Amygdala (tissue), 56 donors: ENCODE data around the gene HACE1.
"Not testable (repeated sequence)": the region's sequence is repeated elsewhere in the genome, so short reads cannot be mapped to it uniquely, and the experiment has no call there.

Experiments used
- DNase-seq, 56 donors: peaks; one replicate each; lab custom pipeline; 2025; lab: John Stamatoyannopoulos, UW

The HACE1 gene

GRCh38 chr6:104754788-104755409 lies 104.8 kb downstream of the HACE1 start:
- no peak for DNase-seq

- DNase-seq: no peak
These were observed 106.5 kb downstream of the HACE1 start for GRCh38 chr6:104753251-104753650.

GRCh38 chr6:104750449-104750848 lies 109.3 kb downstream of the HACE1 start:
- no peak for DNase-seq

GRCh38 chr6:104739124-104739523 lies 120.6 kb downstream of the HACE1 start:
- not testable (repeated sequence) for DNase-seq

- DNase-seq: not testable (repeated sequence)
These were observed 122.2 kb downstream of the HACE1 start for GRCh38 chr6:104737567-104737966.

- DNase-seq: no peak
These were observed 123.2 kb downstream of the HACE1 start for GRCh38 chr6:104736545-104736944.

GRCh38 chr6:104730450-104730849 lies 129.3 kb downstream of the HACE1 start:
- no peak for DNase-seq

- no peak for DNase-seq
These were observed 130.3 kb downstream of the HACE1 start for GRCh38 chr6:104729433-104729832.

- no peak for DNase-seq
These were observed 131.3 kb downstream of the HACE1 start for GRCh38 chr6:104728448-104728847.

- no peak for DNase-seq
These were observed 141.0 kb downstream of the HACE1 start for GRCh38 chr6:104718672-104719071.

GRCh38 chr6:104716858-104717257 lies 142.9 kb downstream of the HACE1 start:
- DNase-seq: no peak

- DNase-seq: no peak
These were observed 144.9 kb downstream of the HACE1 start for GRCh38 chr6:104714796-104715195.

GRCh38 chr6:104713982-104714381 lies 145.7 kb downstream of the HACE1 start:
- DNase-seq: no peak

GRCh38 chr6:104711371-104711770 lies 148.3 kb downstream of the HACE1 start:
- no peak for DNase-seq

- no peak for DNase-seq
These were observed 149.0 kb downstream of the HACE1 start for GRCh38 chr6:104710543-104711335.

GRCh38 chr6:104705916-104706442 lies 153.7 kb downstream of the HACE1 start:
- no peak for DNase-seq

- DNase-seq: peak in 4 of 56 donors; percentile 4 to 20 (median 9)
These were observed 154.5 kb downstream of the HACE1 start for GRCh38 chr6:104705095-104705707.

- DNase-seq: no peak
These were observed 155.5 kb downstream of the HACE1 start for GRCh38 chr6:104704191-104704590.

- no peak for DNase-seq
These were observed 157.4 kb downstream of the HACE1 start for GRCh38 chr6:104702126-104702841.

GRCh38 chr6:104700371-104701185 lies 159.1 kb downstream of the HACE1 start:
- no peak for DNase-seq
